ENCODE results near the gene SPEG.

GRCh38 chr2:219448099-219448775, 13.6 kb downstream of the SPEG start:
- TF ChIP-seq MAX (CRISPR knock-in tag; IDR thresholded peaks at IDR 0.05) (peak; percentile 83; the same call in 1 of the 2 replicates), ATF6 (CRISPR knock-in tag; IDR thresholded peaks at IDR 0.05) (no peak), CTCF (IDR thresholded peaks at IDR 0.05) (no peak), ATF3 (CRISPR knock-in tag; conservative IDR thresholded peaks at IDR 0.05) (no peak), RELA (CRISPR knock-in tag; IDR thresholded peaks at IDR 0.05; ENCODE audit: borderline replicate concordance) (no peak; the same call in 1 of the 2 replicates), FOXJ3 (CRISPR knock-in tag; IDR thresholded peaks at IDR 0.05; ENCODE audit: borderline replicate concordance) (no peak), USF1 (CRISPR knock-in tag; IDR thresholded peaks at IDR 0.05) (0 out of 2 replicates have a peak, but pooled peaks have one; percentile 25), NFE2L1 (CRISPR knock-in tag; IDR thresholded peaks at IDR 0.05) (no peak; the same call in 1 of the 2 replicates), E2F1 (CRISPR knock-in tag; IDR thresholded peaks at IDR 0.05) (no peak), ZNF232 (CRISPR knock-in tag; IDR thresholded peaks at IDR 0.05) (0 out of 2 replicates have a peak, but pooled peaks have one; percentile 51), ATF2 (CRISPR knock-in tag; IDR thresholded peaks at IDR 0.05; ENCODE audit: borderline replicate concordance, low read depth) (no peak), SMAD4 (CRISPR knock-in tag; IDR thresholded peaks at IDR 0.05) (no peak; the same call in 1 of the 2 replicates), ZNF396 (CRISPR knock-in tag; IDR thresholded peaks at IDR 0.05; ENCODE audit: borderline replicate concordance) (no peak)
